ENCODE measurements around the gene LRRC75A.
"Not testable (repeated sequence)": the region's sequence is repeated elsewhere in the genome, so short reads cannot be mapped to it uniquely, and the experiment has no call there.

The LRRC75A gene

GRCh38 chr17:16449121-16449570 lies 42.8 kb downstream of the LRRC75A start:
- DNase-seq (ENCODE audit: low read depth): no peak

DNA sequence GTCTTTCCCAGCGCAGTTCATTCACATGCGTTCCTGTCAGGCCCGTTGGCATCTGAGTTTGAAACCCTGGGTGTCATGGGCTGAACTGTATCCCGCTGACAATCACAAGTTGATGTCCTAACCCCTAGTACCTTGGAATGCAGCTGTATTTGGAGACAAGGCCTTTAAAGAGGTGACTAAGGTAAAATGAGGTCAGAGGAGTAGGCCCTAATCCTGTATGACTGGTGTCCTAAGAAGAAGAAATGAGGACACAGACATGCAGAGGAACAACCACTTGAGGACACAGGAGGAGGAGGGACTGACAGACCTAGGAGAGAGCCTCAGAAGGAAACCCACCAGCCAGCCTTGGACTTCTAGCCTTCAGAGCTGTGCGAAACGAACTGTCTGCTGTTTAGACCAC lies 43.5 kb downstream of the LRRC75A start:
- no peak for DNase-seq (ENCODE audit: low read depth)

GRCh38 chr17:16447676-16448075 lies 44.3 kb downstream of the LRRC75A start:
- DNase-seq (ENCODE audit: low read depth): no peak

DNA sequence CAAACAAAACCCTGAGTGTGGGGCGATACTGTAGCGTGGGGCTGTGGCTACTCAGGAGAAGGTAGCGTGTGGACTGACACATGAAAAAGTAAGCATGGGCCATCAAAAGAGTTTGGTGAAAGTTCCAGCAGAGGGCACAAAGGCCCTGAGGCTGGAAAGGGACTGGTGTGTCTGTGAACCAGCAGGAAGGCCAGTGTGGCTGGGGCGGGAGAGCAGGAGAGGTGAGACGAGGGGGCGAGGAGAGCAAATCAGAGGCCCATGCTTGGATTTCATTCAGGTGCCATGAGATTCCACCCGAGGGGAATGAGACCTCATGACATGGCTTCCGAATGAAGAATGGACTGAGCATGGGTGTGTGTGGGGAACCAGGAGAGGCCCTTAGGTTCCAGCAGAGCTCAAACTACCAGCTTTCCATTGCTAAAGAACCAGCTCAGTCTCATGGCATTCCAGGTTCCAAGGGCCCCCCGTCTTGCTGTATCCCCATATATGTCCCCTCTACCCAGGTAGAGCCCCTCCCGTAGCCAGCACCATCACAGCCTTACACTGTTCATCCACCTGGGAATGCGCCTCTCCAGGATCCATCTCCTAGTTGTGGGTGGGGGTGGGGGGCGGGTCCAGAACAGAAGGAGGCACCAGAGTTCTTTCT lies 45.5 kb downstream of the LRRC75A start:
- no peak for DNase-seq (ENCODE audit: low read depth)

DNA sequence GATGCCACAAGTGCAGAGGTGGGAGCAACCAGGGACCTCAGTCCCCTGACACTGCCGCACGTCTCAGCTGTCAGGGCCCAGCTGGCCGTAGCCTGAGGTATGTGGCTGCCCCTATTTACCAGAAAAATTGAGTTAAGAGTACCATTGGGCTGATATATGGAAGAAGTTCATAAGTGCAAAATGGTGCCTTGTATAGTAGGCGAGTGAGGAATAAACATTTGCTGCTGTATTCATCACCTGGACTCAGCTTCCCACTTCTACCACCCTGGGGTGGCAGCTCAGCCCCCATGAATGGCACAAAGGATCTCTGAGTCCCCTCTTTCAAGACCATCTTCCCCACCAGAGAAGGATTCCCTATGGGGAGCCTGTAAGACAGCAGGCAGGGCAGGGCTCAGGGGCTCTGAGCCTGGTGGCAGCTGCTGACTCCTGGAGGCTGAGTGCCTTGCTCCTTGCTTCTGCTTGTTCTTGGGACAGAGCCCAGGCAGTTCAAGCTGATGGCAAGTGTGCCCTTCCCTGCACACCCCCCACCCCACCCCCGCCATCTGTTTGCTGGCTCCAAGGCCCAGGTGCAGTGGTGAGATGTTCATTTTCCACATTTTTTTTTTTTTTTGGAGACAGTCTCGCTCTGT lies 47.6 kb downstream of the LRRC75A start:
- no peak for DNase-seq (ENCODE audit: low read depth)

DNA sequence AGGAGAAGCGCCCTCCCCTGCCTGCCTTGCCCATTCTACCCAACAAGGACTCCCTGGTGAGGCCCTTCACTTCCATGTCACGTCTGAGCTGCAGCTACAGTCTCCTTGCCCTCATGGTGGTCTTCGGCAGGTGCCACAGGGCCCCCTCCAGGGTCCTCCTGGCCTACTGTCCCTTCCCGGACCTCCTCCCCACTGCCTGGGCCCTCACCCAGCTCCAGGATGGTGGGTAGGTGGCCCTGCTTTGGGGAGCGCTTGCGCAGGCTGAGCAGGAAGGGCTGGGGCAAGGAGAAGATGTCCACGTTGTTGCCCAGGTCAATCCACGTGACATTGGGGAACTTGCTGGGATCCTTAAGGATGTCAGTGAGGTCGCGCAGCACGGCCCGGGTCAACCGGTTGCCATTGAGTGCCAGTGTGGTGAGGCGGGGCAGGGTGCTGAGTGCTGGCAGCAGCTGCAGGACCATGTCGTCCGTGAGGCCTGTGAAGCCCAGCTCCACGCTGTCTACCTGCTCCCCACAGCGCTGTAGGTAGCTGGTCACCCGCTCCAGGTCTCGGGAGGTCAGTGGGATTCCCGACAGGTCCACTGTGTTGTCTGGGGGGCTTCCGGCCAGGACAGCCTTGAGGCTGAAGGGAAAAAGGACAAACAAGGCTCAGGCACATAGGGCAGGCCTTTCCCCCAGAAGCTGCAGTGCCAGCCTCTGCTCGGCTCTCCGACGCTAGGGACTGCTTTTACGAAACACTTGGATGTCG lies 48.3 kb downstream of the LRRC75A start:
- no peak for DNase-seq (ENCODE audit: low read depth)

DNA sequence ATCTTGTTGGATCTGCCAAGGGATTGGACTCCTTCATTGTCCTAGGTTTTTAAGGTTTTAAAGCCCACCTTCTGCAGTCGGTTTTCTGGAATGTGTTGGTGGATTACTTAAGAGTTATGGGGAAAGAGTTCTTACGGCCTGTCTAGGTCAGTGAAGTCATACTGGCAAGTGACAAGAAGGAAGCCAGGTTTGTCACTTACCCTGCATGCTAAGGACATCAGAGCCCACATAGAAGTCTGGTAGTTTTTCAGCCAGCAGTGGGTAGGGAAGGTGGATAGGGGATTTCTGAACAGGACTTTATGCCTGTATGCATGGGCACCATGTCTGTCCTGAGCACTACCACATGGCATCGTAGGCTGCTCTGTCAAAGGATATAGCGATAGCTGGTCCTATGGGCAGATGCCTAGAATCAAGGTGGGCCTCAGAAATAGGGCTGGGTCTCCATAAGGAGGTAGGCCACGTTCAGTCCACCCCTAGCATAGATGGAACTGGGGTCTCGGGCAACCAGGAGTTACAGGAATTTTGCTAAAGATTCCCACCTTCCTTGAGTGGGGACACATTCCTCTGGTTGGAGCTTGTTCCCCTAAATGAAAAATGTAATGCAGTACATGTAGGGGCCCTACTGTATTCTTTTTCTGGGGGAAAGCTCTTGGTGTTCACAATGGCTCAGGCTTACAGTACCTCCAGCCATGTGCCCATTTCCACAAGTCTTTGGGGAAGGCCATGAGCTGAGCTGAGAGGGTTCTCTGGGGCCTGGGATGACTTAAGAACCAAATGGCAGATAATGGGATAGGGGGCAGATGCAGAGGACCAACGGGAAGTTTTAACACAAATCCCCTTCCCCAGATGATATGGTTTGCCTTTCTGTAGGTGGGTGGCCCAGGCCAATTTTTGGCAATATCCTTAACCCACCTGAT lies 49.1 kb downstream of the LRRC75A start:
- DNase-seq (ENCODE audit: low read depth): no peak

DNA sequence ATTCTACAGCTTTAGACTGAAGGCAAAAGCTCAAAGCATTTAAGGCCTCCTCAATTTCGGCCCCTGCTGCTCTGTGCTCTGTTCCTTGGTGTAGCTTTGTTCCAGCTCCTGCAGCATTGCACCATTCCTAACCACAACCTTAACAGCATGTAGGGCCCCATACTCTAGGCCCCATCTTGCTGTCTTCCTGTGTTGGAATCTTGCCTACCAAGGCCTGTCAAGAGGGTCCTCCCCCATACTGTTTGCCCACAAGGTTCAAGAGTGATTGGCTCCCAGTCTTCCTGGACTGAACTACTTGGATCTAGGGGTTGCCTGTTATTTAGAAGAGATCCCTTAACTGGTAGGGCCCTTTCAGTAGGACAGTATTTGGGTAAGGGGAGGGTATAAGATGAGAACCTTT lies 49.9 kb downstream of the LRRC75A start:
- DNase-seq (ENCODE audit: low read depth): no peak

DNA sequence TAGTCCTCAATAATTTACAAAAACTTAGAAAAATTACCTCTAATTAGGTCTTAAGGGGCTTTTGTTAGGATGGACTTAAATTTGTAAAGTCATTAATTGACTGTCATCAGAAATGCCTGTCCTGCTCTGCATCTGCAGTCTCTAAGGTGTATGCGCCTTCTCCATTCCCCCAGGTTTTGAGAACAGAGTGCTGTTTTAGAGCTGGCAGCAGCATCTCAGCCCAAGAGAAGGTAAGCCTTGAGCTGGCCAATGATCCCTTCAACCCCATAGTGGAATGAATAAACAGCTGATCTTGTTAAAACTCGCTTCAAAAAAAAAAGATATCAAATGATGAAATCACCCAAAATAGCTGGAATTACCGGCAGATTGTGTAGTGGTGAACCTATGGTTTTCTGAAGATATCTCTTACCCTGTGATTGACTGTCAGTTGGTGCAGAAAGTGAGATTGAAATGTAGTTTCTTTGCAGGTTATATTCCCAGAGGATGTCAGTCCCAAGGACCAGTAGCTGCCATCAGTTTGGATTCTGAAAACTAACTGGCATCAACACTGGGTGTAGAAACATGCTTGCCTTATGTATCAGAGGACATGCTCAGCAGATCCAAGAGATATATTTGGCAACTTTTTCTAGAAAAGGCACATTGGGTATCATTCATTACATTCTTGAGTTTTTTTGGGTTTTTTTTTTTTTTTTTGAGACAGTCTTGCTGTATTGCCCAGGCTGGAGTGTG lies 50.9 kb downstream of the LRRC75A start:
- no peak for DNase-seq (ENCODE audit: low read depth)

DNA sequence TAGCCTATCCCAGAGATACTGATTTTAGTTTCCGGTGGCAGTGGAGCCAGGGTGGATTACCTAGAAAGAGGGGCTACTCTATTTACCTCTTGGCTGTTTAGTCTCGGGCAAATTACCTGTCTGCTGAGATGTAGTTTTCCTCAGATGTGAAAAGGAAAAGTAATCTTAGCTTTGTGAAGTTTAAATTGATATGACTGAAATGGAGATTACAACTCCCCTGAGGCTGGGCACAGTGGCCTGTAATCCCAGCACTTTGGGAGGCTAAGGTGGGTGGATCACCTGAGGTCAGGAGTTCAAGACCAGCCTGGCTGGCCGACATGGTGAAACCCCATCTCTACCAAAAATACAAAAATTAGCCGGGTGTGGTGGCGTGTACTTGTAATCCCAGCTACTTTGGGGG lies 51.6 kb downstream of the LRRC75A start:
- DNase-seq (ENCODE audit: low read depth): not testable (repeated sequence)

- DNase-seq (ENCODE audit: low read depth): no peak
Measured at GRCh38 chr17:16439811-16440351, 52.1 kb downstream of the LRRC75A start.

DNA sequence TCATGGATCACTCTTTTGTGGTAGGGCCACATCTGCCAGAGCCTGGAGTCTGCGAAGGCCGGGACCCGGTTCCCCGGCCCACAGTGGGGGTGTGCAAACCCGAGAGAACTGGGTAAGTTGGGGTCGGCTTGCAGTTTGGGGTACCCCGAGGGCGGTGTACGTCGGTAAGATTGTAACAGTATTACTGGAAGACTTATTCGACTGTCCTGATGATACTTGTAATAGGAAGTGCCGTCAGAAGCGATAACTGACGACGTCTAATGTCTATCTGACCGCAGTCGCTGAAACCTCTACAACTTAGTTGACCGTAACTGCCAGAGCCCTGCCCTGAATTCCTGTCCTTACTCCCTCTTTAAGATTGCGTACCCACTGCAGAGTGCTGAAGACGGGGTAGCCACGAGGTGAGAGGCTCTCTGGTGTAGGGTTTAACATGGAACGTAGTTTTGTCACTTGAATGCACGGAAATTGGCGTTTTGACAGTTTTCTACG lies 52.6 kb downstream of the LRRC75A start:
- DNase-seq (ENCODE audit: low read depth): no peak

GRCh38 chr17:16438557-16439302 lies 53.3 kb downstream of the LRRC75A start:
- DNase-seq (ENCODE audit: low read depth): peak; percentile 92

DNA sequence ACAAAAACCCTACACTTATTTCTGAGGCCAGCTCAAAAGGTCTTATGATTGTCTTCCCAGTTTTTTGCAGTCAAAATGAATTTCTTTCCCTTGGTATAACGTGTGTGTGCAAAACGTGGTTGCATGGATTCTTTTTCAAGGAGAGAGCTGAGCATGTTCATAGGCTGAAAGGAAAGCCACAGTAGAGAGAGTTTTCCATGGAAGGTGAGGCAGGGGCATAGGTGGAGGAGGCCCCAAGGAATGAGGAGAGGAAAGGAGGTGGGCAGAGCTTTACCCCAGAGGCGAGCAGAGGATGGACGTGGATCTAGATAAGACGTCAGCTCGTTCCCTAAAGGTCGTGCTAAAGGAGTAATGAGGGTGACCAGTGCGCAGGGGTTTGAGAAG lies 53.8 kb downstream of the LRRC75A start:
- DNase-seq (ENCODE audit: low read depth): no peak

DNA sequence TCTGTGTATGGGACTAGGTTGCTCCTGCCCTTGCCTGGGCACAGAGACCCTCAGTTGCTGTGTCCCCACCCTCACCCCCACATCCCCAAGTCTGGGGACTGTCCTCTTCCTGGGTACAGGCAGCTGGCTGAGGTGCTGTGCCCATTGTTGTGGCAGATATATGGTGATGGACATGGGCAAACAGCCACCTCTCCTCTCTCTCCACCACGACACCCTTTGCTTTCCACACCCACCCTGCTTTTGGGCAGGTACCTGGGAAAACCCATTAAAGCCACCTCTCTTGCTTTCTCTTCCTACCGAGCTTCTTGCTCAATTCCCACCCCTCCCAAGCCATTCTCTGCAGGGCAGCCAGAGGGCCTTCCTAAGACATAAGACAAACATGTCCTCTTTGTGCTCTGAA lies 54.9 kb downstream of the LRRC75A start:
- no peak for DNase-seq (ENCODE audit: low read depth)

GRCh38 chr17:16435925-16436886 lies 55.8 kb downstream of the LRRC75A start:
- DNase-seq (ENCODE audit: low read depth): no peak

DNA sequence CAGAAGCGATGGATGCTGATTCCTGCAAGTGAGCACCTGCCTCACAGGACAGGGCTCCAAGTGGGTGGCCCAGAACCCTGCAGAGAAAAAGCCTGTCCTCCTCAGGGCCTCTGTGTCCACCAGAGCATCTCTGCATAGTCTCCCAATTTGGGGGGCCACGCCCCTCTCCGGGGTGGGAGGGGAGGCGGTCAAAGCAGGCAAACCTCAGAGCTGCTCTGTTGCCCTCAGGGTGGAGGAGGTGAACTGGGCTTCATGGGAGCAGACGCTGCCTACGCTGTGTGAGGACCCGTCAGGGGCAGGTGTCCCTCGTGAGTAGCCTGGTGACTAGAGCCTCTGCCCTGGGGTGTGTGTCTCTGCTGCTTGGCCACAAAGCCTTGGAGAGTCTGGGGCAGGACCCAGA lies 57.3 kb downstream of the LRRC75A start:
- no peak for DNase-seq (ENCODE audit: low read depth)

GRCh38 chr17:16433514-16433913 lies 58.5 kb downstream of the LRRC75A start:
- no peak for DNase-seq (ENCODE audit: low read depth)

DNA sequence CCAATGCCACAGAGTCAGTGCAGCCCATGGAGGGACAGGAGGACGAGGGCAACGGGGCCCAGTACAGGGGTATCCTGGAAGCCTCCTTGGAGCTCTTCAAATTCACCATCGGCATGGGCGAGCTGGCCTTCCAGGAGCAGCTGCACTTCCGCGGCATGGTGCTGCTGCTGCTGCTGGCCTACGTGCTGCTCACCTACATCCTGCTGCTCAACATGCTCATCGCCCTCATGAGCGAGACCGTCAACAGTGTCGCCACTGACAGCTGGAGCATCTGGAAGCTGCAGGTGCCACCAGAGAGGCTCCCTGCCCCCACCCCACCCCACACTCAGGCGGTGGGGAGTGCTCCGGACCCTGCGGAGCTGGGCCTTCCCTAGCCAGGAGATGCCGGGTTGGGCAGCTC lies 60.0 kb downstream of the LRRC75A start:
- no peak for DNase-seq (ENCODE audit: low read depth)
